ENCODE data around the gene ABCC4.

The ABCC4 gene

DNA sequence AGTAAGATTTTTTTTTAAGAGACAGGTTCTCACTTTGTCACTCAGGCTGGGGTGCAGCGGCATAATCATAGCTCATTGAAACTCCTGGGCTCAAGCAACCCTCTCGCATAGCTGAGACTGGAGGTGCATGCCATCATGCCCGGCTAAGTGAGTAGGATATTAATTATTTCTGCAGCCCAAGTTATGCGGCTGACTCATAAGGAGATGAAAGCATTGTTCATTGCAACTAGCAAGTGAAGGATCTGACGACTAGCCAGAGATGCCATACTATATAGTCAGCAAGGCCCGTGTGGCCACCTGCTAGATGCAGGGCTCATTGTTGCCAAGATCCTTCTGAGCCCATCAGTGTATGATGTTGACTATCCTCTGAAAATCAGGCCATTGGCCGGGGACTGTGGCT is 45.2 kb downstream of the ABCC4 start:
- TF ChIP-seq, protein P1, sequence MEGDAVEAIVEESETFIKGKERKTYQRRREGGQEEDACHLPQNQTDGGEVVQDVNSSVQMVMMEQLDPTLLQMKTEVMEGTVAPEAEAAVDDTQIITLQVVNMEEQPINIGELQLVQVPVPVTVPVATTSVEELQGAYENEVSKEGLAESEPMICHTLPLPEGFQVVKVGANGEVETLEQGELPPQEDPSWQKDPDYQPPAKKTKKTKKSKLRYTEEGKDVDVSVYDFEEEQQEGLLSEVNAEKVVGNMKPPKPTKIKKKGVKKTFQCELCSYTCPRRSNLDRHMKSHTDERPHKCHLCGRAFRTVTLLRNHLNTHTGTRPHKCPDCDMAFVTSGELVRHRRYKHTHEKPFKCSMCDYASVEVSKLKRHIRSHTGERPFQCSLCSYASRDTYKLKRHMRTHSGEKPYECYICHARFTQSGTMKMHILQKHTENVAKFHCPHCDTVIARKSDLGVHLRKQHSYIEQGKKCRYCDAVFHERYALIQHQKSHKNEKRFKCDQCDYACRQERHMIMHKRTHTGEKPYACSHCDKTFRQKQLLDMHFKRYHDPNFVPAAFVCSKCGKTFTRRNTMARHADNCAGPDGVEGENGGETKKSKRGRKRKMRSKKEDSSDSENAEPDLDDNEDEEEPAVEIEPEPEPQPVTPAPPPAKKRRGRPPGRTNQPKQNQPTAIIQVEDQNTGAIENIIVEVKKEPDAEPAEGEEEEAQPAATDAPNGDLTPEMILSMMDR (IDR thresholded peaks at IDR 0.05; ENCODE audit: insufficient read depth, missing control alignments), result no peak
- DNase-seq (ENCODE audit: insufficient read length, low spot score) (no peak), FAIRE-seq (no peak)

DNA sequence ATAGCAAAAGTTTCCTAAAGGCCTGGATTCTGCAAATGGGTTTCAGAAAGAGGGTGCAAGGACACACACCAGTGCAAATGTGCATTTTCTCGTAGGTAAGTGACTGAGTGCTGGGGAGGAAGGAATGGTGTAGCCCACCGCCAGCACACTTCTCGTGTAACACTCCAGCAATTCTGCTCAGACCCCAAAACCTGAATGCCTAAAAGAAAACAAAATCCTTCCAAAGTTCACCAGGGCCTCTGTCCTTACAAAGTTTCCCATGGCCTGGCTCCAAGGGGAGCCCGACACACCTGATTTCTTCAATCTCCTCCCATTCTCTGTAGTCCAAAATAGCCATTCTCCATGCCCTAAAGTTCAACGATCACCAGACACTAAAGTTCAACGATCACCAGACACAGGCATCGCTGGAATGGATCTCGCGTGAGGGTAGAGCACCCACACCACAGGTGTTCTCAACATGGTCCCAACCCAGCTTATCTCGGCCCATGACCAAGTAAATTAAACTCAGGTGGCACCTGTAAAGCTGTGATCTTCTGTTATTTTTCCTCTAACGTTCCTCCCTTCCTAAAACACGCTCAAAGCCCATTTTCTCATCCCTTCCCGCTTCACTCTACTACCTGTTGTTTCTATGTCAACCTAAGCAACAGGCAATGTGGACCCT is 46.0 kb downstream of the ABCC4 start:
- TF ChIP-seq, protein P1 (IDR thresholded peaks at IDR 0.05; ENCODE audit: insufficient read depth, missing control alignments), result no peak
- FAIRE-seq (no peak), DNase-seq (ENCODE audit: insufficient read length, low spot score) (no peak)

DNA sequence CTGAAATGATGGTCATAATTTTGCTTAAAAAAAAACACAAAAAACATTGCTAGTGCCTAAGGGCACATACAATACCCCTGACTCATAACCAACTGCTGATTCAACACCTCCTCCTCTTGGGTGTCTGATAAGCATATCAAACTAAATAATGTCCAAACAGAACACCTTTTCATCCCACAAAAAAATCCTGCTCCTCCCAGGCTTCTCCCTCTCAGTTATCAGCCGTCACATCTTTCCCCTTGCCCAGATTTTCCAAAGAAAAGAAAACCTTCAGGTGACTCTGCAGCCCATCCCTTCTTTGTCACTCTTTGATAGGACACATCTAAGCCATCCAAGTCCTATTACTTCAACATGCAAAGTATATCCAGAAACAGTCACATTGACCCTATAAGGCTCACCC is 46.9 kb downstream of the ABCC4 start:
- FAIRE-seq (no peak), DNase-seq (ENCODE audit: insufficient read length, low spot score) (no peak)
- TF ChIP-seq, protein P1 (IDR thresholded peaks at IDR 0.05; ENCODE audit: insufficient read depth, missing control alignments), result no peak

DNA sequence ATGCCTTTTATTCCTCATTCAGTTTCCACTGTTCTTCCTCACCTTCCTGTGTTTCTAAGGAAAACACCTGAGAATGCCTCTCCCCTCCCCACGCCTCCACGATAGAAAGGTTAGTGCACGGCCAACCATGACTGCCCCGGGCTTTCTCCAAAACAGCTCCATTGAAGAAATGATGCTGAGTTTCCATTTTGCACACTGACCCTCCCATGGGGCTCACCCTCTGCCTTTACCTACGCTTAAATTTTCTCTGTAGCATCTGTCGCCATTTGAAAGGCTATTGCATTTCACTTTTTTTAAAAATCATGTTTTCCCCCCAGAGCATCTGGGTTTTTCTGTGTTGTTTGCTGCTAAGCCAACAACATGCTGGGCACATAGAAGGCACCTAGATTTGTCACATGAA is 48.2 kb downstream of the ABCC4 start:
- DNase-seq (ENCODE audit: insufficient read length, low spot score), result no peak
- TF ChIP-seq, protein P1 (IDR thresholded peaks at IDR 0.05; ENCODE audit: insufficient read depth, missing control alignments), result no peak
- FAIRE-seq, result no peak

DNA sequence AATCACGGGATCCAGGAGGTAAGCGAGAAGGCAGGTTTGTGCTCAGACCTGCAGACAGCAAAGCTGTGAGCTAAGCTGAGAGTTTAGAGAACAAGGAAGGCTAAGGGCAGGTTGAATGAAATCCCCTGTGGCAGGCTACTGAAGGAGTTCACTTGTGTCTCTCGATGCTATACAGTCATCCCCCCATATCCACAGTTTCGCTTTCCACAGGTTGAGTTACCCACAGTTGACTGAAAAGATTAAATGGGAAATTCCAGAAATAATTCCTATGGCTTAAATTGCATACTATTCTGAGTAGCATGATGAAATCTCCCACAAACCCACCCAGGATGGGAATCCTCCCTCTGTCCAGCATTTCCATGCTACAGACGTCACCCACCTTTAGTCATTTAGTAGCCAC is 49.6 kb downstream of the ABCC4 start:
- DNase-seq (ENCODE audit: insufficient read length, low spot score), result no peak
- TF ChIP-seq, protein P1 (IDR thresholded peaks at IDR 0.05; ENCODE audit: insufficient read depth, missing control alignments), result no peak
- FAIRE-seq, result no peak

DNA sequence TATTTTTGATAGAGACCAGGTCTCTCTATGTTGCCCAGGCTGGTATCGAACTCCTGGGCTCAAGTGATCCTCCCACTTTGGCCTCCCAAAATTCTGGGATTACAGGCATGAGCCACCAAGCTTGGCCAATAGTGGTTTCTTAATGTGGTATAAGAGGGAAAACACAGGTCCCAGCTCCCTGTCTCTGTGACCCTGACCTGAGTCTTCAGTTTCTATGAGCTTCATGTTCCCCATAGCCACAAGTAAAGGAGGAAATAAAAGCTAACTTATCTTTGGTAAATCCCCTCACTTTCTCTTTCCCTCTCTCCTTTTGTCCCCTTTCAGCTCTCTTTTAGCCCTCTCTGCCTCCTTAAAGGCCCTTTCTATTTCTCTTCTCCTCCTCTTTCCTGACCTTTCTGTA is 50.3 kb downstream of the ABCC4 start:
- TF ChIP-seq, protein P1 (IDR thresholded peaks at IDR 0.05; ENCODE audit: insufficient read depth, missing control alignments), result no peak
- FAIRE-seq (no peak), DNase-seq (ENCODE audit: insufficient read length, low spot score) (no peak)

DNA sequence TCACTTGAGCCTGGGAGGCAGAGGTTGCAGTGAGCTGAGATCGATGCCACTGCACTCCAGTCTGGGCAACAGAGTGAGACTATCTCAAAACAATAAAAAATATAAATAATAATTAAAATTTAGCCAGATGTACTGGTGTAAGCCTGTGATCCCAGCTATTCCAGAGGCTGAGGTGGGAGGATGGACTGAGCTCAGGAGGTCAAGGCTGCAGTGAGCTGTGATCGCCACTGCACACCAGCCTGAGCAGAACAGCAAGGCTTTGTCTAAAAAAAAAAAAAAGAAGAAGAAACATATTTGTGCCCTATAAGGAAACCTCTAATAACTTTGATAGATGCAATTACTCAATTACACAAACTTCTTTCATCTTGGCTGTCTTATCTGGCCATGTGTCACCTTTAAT is 52.3 kb downstream of the ABCC4 start:
- TF ChIP-seq, protein P1 (IDR thresholded peaks at IDR 0.05; ENCODE audit: insufficient read depth, missing control alignments), result no peak
- no peak for DNase-seq (ENCODE audit: insufficient read length, low spot score)
- no peak for FAIRE-seq
